CD8-positive, alpha-beta memory T cell (primary cell): ENCODE measurements around the gene DMAC2. TPM values are rescaled to one million over a fixed set of nuclear protein-coding genes. Genes with fewer than 3 reads are reported as not detected.
A peak's percentile ranks its signal among the peaks of the same experiment; 100 is the strongest.

Experiments
- CTCF ChIA-PET: fragments of 350-600 bp; sonication (Branson Sonifier 250); formaldehyde crosslinking; loops from one replicate; lab custom pipeline; 2021; ENCODE audit warnings: antibody characterized with exemption; lab: Charles Lee
- POLR2A ChIA-PET: fragments of 350-600 bp; sonication (Branson Sonifier 250); formaldehyde crosslinking; loops from one replicate; lab custom pipeline; 2021; ENCODE audit warnings: antibody characterized with exemption; lab: Charles Lee
- DNase-seq, 5 donors: peaks; one replicate each; pipeline versions ENCODE4 v3.0.0 to v3.0.0-alpha.2; 2020 to 2022; ENCODE audit warnings: mixed read lengths in 1 of 5
- H3K27ac ChIP-seq: one replicate; pipeline ENCODE4 v1.7.0; 2013; ENCODE audit warnings: low read depth, mild to moderate bottlenecking, low read length, moderate library complexity
- H3K27me3 ChIP-seq: 2 replicates; pipeline ENCODE4 v1.7.0; 2013; ENCODE audit warnings: low read length, mild to moderate bottlenecking; ENCODE audit not compliant: insufficient read depth, poor library complexity, severe bottlenecking
- H3K36me3 ChIP-seq: 2 replicates; pipeline ENCODE4 v1.7.0; 2013; ENCODE audit warnings: mild to moderate bottlenecking, low read length, moderate library complexity; ENCODE audit not compliant: insufficient read depth
- H3K4me1 ChIP-seq: 2 replicates; pipeline ENCODE4 v1.7.0; 2013; ENCODE audit warnings: mild to moderate bottlenecking, low read length, moderate library complexity; ENCODE audit not compliant: insufficient read depth
- H3K4me3 ChIP-seq: 2 replicates; pipeline ENCODE4 v1.7.0; 2013; ENCODE audit warnings: mild to moderate bottlenecking, low read length
- H3K9me3 ChIP-seq: 2 replicates; pipeline ENCODE4 v1.7.0; 2013; ENCODE audit warnings: mild to moderate bottlenecking, low read length
- H3K27ac Mint-ChIP-seq, 8 donors: one replicate each; pipeline ENCODE4 v1.8.0; 2020 to 2021; ENCODE audit warnings: mixed read lengths in 8 of 8, mild to moderate bottlenecking in 6 of 8, inconsistent platforms in 3 of 8, moderate library complexity in 3 of 8
- H3K27me3 Mint-ChIP-seq, 2 donors: one replicate each; pipeline ENCODE4 v1.8.0; 2020 to 2021; ENCODE audit warnings: mixed read lengths in 2 of 2, mild to moderate bottlenecking in 1 of 2, moderate library complexity in 1 of 2
- H3K36me3 Mint-ChIP-seq, 3 donors: one replicate each; pipeline ENCODE4 v1.8.0; 2020 to 2021; ENCODE audit warnings: mixed read lengths in 3 of 3, inconsistent platforms in 1 of 3, mild to moderate bottlenecking in 1 of 3
- H3K4me1 Mint-ChIP-seq, 3 donors: one replicate each; pipeline ENCODE4 v1.8.0; 2020 to 2021; ENCODE audit warnings: mixed read lengths in 3 of 3, inconsistent platforms in 1 of 3, mild to moderate bottlenecking in 1 of 3
- H3K4me3 Mint-ChIP-seq, 7 donors: one replicate each; pipeline ENCODE4 v1.8.0; 2020 to 2021; ENCODE audit warnings: mixed read lengths in 7 of 7, mild to moderate bottlenecking in 6 of 7, moderate library complexity in 4 of 7, inconsistent platforms in 2 of 7
- H3K9me3 Mint-ChIP-seq, 5 donors: one replicate each; pipeline ENCODE4 v1.8.0; 2020 to 2022; ENCODE audit warnings: mixed read lengths in 5 of 5, mild to moderate bottlenecking in 3 of 5, moderate library complexity in 2 of 5, inconsistent platforms in 1 of 5
- polyA plus RNA-seq: library from polyadenylated mRNA; unstranded; fragments of 300-500 nt; fragmentation: Illumina TruSeq; gene quantifications from one replicate; pipeline ENCODE4 v1.2.3, GENCODE V29; 2021
- total RNA-seq, 2 experiments: library from RNA; stranded (reverse); gene quantifications; one replicate each; pipeline ENCODE4 v1.2.3, GENCODE V29; 2021

Gene DMAC2
- total and polyA plus RNA-seq, 3 experiments from 2014 or later, result 56.8 to 76.2 (median 74.1) TPM

DNA sequence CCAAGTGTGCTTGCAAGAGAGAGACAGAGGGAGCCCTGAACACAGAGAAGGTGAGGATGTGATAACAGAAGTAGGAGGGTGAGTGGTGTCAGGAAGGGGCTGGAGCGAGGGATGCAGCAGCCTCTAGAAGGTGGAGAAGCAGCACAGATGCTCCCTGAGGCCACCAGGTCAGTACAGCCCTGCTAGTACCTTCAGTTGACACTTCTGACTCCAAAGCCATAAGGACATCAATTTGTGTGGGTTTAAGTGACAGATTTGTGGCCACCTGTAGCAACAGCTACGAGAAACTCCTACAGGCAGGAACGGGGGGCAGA is 10.1 kb upstream of the DMAC2 start:
- no peaks in the 10 kb centered on the region for H3K9me3 Mint-ChIP-seq
- Histone ChIP-seq H3K27ac (no peak overlapping the region), H3K27me3 (no peaks in the 10 kb centered on the region), H3K9me3 (no peaks in the 10 kb centered on the region), H3K4me3 (no peak overlapping the region), H3K36me3 (no peaks in the 10 kb centered on the region), H3K4me1 (peaks cover 5% of the 10 kb centered on the region)
- no peak for DNase-seq
- peaks cover 14 to 17% of the 10 kb centered on the region in 2 donors for H3K27me3 Mint-ChIP-seq
- H3K27ac Mint-ChIP-seq, result peak overlapping the region in 1 of 8 donors; percentile 71
- no peaks in the 10 kb centered on the region for H3K36me3 Mint-ChIP-seq
- ChIA-PET CTCF (interaction anchor here (0.6 to 6.8 kb wide), 21 partner anchors 10 to 148 kb away, joined by 3 to 94 read pairs (median 6); partner anchors contain the start of genes B9D2, CEACAM21 and DMAC2), POLR2A (no interaction called here)
- H3K4me1 Mint-ChIP-seq, result peaks cover 3 to 11% (median 6%) of the 10 kb centered on the region in 3 donors
- H3K4me3 Mint-ChIP-seq, result no peak overlapping the region

DNA sequence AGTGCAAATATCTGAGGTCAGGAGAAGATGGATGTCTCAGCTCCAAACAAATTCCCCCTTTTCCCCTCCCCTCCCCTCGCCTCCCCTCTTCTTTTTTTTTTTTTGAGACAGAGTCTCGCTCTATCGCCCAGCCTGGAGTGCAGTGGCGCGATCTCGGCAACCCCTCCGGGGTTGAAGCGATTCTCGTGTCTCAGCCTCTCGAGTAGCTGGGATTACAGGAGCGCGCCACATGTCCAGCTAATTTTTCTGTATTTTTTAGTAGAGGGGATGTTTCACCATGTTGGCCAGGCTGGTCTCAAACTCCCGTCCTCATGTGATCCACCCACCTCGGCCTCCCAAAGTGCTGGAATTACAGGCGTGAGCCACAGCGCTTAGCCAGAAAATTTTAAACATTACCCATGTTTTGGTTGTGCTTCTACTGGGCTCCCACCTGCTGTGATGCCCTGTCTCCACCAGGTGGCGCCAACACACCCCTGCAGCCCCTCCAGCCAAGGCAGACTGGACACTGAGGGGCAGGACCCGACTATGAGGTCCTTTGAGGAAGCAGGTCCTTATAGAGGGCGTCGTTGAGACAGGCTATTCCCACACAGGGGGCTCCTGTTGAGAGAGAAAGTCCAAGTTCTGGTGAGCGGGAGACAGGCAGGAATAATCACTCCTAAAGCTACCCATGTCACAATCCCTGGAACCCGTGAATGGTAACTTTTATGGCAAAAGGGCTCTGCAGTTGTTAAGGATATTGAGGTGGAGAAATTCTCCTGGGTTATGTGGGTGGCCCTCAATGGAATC is 9.6 kb upstream of the DMAC2 start:
- peak overlapping the region in 1 of 8 donors; percentile 26 for H3K27ac Mint-ChIP-seq

DNA sequence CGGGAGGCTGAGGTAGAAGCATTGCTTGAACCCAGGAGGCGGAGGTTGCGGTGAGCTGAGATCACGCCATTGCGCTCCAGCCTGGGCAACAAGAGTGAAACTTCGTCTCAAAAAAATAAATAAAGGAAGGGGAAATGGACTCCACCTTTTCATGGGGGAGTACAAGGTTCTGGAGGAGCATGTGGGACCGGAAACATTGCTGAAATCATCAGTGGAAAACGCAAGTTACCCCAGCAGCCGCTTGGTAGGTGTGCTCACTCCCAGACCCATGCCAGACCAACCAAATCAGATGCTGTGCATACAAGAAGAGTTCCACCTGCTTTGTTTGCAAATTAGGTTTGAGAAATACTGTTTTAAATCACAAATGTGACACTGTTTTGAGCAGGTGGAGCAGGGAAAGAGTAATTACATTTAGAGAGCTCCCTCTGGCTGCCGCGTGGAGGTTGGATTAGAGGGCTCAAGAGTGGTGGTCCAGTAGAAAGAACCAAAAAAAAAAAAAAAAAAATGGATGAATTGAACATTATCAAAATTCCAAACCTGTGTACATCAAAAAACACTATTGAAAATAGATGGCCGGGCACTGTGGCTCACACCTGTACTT is 8.1 kb upstream of the DMAC2 start:
- Mint-ChIP-seq H3K4me1 (peaks cover 3 to 11% (median 6%) of the 10 kb centered on the region in 3 donors), H3K36me3 (no peaks in the 10 kb centered on the region), H3K4me3 (no peak overlapping the region), H3K9me3 (no peaks in the 10 kb centered on the region), H3K27ac (no peak overlapping the region), H3K27me3 (peaks cover 25% of the 10 kb centered on the region in 2 donors)
- no peaks in the 10 kb centered on the region for H3K27me3 ChIP-seq
- peaks cover 5% of the 10 kb centered on the region for H3K4me1 ChIP-seq
- POLR2A ChIA-PET, result no interaction called here
- H3K36me3 ChIP-seq, result no peaks in the 10 kb centered on the region
- CTCF ChIA-PET, result interaction anchor here (1.3 to 6.8 kb wide), 12 partner anchors 8 to 784 kb away, joined by 3 to 94 read pairs (median 6); partner anchors contain the start of gene DMAC2
- no peaks in the 10 kb centered on the region for H3K9me3 ChIP-seq
- no peak overlapping the region for H3K27ac ChIP-seq
- H3K4me3 ChIP-seq, result no peak overlapping the region
- no peak for DNase-seq

More for the DNA sequence above, 9.6 kb upstream of the DMAC2 start:
- peaks cover 3 to 11% (median 6%) of the 10 kb centered on the region in 3 donors for H3K4me1 Mint-ChIP-seq
- H3K4me3 Mint-ChIP-seq, result peak overlapping the region; percentile 10 to 69 (median 62)
- Histone ChIP-seq H3K27ac (no peak overlapping the region), H3K4me1 (peaks cover 5% of the 10 kb centered on the region), H3K4me3 (peak overlapping the region; percentile 39), H3K36me3 (no peaks in the 10 kb centered on the region), H3K27me3 (no peaks in the 10 kb centered on the region), H3K9me3 (no peaks in the 10 kb centered on the region)
- CTCF ChIA-PET, result interaction anchor here (0.6 to 6.8 kb wide), 33 partner anchors 10 to 785 kb away, joined by 3 to 94 read pairs (median 5); partner anchors contain the start of genes CEACAM21 and DMAC2
- no peaks in the 10 kb centered on the region for H3K36me3 Mint-ChIP-seq
- H3K27me3 Mint-ChIP-seq, result peaks cover 16 to 17% of the 10 kb centered on the region in 2 donors
- POLR2A ChIA-PET, result interaction anchor here (0.9 kb wide), 1 partner anchor 184 kb away, joined by 5 read pairs; no protein-coding TSS in a partner anchor
- peak; percentile 54 to 76 (median 66) for DNase-seq
- H3K9me3 Mint-ChIP-seq, result no peaks in the 10 kb centered on the region

DNA sequence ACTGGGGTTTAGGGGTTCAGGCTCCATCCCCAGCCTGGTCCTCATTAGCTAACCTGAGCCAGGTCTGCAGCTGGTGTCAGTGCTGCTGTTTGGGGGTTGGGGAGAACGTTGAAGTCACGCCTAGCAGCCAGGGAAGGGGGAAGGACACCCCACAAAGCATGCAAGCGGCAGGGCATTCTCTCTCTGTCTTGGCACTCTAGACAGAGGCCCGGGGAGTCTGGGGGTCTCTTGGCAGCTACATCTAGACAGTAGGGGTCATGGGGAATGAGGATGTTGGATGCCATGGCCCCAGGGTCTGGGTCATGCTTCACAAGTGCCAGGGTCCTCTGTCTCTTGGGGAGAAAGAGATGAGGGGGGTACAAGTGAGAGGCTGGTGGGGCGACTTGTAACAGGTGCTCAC is 5.9 kb upstream of the DMAC2 start:
- Histone ChIP-seq H3K4me1 (peaks cover 5% of the 10 kb centered on the region), H3K36me3 (no peaks in the 10 kb centered on the region), H3K4me3 (no peak overlapping the region), H3K9me3 (no peaks in the 10 kb centered on the region), H3K27me3 (no peaks in the 10 kb centered on the region), H3K27ac (no peak overlapping the region)
- H3K27ac Mint-ChIP-seq, result no peak overlapping the region
- DNase-seq, result no peak
- ChIA-PET POLR2A (no interaction called here), CTCF (interaction anchor here (1.1 to 6.8 kb wide), 2 partner anchors 124 to 241 kb away, joined by 3 to 94 read pairs; no protein-coding TSS in a partner anchor)
- H3K4me1 Mint-ChIP-seq, result peaks cover 3 to 11% (median 6%) of the 10 kb centered on the region in 3 donors
- H3K9me3 Mint-ChIP-seq, result no peaks in the 10 kb centered on the region
- peaks cover 25 to 28% of the 10 kb centered on the region in 2 donors for H3K27me3 Mint-ChIP-seq
- H3K36me3 Mint-ChIP-seq, result no peaks in the 10 kb centered on the region
- H3K4me3 Mint-ChIP-seq, result no peak overlapping the region

DNA sequence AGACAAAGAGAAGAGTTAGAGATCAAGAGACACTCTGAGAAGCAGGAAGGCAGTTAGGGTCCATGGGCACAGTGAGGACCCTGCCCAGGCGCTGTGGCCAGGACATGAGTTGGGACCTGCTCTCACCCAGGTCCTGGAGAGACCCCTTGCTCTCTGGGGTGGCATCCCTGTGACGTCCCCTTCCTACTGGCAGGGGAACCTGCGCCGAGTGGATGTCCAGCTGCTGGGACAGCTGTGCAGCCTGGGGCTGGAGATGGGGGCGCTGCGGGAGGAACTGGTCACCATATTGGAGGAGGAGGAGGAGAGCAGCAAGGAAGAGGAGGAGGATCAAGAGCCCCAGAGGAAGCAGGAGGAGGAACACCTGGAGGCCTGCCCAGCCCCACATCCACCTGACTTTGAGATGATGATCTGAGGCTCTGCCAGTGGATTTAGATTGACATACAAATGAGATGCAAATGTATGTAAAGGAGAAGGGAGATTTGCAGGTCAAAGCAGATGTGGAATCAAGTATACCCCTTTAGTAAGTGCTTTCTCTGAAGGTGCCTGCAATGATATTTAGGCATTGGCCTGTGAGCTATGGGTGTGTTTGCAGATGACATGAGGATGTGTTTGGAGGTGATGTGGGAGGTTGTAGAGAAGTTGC is 4.2 kb upstream of the DMAC2 start:
- POLR2A ChIA-PET, result no interaction called here
- Histone ChIP-seq H3K27ac (no peak overlapping the region), H3K36me3 (no peaks in the 10 kb centered on the region), H3K27me3 (no peaks in the 10 kb centered on the region), H3K4me1 (peaks cover 14% of the 10 kb centered on the region), H3K9me3 (no peaks in the 10 kb centered on the region), H3K4me3 (no peak overlapping the region)
- no peak for DNase-seq
- Mint-ChIP-seq H3K9me3 (no peaks in the 10 kb centered on the region), H3K4me3 (peak overlapping the region in 1 of 7 donors; percentile 5), H3K27me3 (peaks cover 24 to 28% of the 10 kb centered on the region in 2 donors), H3K4me1 (peaks cover 0 to 1% (median 0%) of the 10 kb centered on the region in 3 donors), H3K27ac (no peak overlapping the region), H3K36me3 (no peaks in the 10 kb centered on the region)
- CTCF ChIA-PET, result no interaction called here

DNA sequence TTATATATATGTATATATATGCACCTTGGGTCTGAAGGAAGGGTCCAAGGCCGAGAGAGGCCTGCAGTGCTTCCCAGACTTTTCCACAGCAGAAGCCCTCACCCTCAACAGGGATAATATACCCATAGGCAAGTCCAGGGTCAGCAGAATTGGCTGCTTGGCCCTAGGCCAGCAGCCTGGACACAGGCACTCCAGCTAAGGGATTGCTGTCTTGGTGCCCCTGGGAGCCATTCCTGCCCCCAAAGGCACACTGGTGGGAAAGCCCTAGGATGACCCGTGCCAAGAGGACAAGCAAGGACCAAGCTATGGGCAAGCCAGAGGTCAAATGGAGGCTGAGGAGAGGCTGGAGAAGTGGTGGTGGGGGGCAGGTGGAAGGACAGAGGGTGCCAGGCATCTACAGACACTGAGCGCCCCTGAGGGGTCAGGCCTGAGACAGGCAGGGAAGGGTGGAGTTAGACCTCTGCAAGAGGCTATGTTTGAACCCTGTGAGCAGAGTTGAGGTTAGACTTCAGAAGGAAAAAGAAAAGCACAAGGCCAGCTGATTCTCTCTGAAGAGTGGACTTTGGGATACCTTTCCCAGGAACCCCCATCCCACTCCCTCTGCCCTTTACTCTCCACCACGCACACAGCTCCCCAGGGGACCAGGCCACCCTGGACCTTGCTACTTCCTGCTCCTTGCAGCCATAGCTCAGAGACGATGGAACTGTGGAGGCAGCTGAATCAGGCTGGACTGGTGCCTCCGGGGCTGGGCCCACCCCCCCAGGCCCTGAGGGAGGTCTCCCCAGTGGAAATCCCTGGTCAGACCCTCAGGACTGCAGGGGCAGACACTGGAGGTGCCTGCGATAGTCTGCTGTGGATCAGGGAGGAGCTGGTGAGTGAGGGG is 3.0 kb upstream of the DMAC2 start, which contains the start of gene ERICH4:
Gene ERICH4 (plus strand): TSS at position 684 of the 883 bp plus-strand sequence. CDS start 14 bp downstream, at position 698.
- ChIA-PET CTCF (no interaction called here), POLR2A (interaction anchor here (0.6 kb wide), 1 partner anchor 169 kb away, joined by 3 read pairs; no protein-coding TSS in a partner anchor)
- Histone ChIP-seq H3K36me3 (no peaks in the 10 kb centered on the region), H3K27ac (no peak within 1 kb of the TSS), H3K4me3 (no peak within 1 kb of the TSS), H3K27me3 (no peaks in the 10 kb centered on the region), H3K9me3 (no peaks in the 10 kb centered on the region), H3K4me1 (peaks cover 17% of the 10 kb centered on the region)
- Mint-ChIP-seq H3K4me1 (peaks cover 0 to 7% (median 3%) of the 10 kb centered on the region in 3 donors), H3K27ac (peak within 1 kb of the TSS in 1 of 8 donors; percentile 13), H3K4me3 (peak within 1 kb of the TSS in 1 of 7 donors; percentile 5), H3K9me3 (no peaks in the 10 kb centered on the region), H3K27me3 (peaks cover 17 to 24% of the 10 kb centered on the region in 2 donors), H3K36me3 (peaks cover 0 to 9% (median 0%) of the 10 kb centered on the region in 3 donors)
- no peak for DNase-seq

DNA sequence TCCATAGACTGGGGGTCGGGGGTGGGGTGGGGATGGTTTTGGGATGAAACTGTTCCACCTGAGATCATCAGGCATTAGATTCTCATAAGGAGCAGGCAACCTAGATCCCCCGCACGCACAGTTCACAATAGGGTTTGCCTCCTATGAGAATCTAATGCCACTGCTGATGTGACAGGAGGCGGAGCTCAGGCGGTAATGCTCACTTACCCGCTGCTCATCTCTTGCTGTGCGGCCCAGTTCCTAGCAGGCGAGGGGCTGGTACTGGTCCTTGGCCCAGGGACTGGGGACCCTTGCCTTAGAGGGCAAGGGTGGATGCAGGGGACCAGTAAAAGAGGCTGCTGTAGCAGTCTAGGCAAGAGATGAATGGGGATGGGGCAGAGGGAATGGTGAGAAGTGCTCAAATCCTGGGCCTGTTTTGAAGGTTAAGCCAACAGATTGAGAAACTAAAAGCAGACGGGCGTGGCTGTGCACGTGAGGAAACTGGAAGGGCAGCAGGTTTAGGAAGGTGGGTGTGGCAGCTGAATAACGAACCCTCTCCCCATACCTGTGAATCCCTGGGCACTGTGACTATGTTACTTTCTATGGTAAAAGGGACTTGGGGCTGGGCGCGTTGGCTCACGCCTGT is 1.7 kb upstream of the DMAC2 start:
- peaks cover 13 to 16% of the 10 kb centered on the region in 2 donors for H3K27me3 Mint-ChIP-seq
- H3K36me3 Mint-ChIP-seq, result peaks cover 0 to 17% (median 0%) of the 10 kb centered on the region in 3 donors
- peak overlapping the region in 1 of 8 donors; percentile 61 for H3K27ac Mint-ChIP-seq
- H3K9me3 ChIP-seq, result no peaks in the 10 kb centered on the region
- no peak overlapping the region for H3K4me3 ChIP-seq
- H3K27me3 ChIP-seq, result no peaks in the 10 kb centered on the region
- CTCF ChIA-PET, result interaction anchor here (1.1 to 3.0 kb wide), 2 partner anchors 7 to 10 kb away, joined by 3 to 18 read pairs; no protein-coding TSS in a partner anchor
- no peak overlapping the region for H3K27ac ChIP-seq
- H3K4me1 Mint-ChIP-seq, result peaks cover 0 to 11% (median 10%) of the 10 kb centered on the region in 3 donors
- POLR2A ChIA-PET, result no interaction called here
- peaks cover 17% of the 10 kb centered on the region for H3K4me1 ChIP-seq
- DNase-seq, result no peak
- H3K4me3 Mint-ChIP-seq, result peak overlapping the region in 1 of 7 donors; percentile 59
- H3K36me3 ChIP-seq, result no peaks in the 10 kb centered on the region
- no peaks in the 10 kb centered on the region for H3K9me3 Mint-ChIP-seq
